Glutamatergic neuron (in vitro differentiated cells): ENCODE measurements around the gene PDE1C. TPM values are rescaled to one million over a fixed set of nuclear protein-coding genes. Genes with fewer than 3 reads are reported as not detected.

Experiments used
- DNase-seq: peaks from one replicate; pipeline ENCODE4 v3.0.0; 2022
- H3K27ac Mint-ChIP-seq: one replicate; pipeline ENCODE4 v1.8.0; 2020; ENCODE audit warnings: mild to moderate bottlenecking, mixed read lengths, inconsistent platforms; ENCODE audit not compliant: unreplicated experiment
- H3K27me3 Mint-ChIP-seq: one replicate; pipeline ENCODE4 v1.8.0; 2020; ENCODE audit warnings: mild to moderate bottlenecking, moderate library complexity, mixed read lengths, inconsistent platforms; ENCODE audit not compliant: unreplicated experiment
- H3K36me3 Mint-ChIP-seq: one replicate; pipeline ENCODE4 v1.8.0; 2020; ENCODE audit warnings: mild to moderate bottlenecking, mixed read lengths, inconsistent platforms; ENCODE audit not compliant: unreplicated experiment
- H3K4me1 Mint-ChIP-seq: one replicate; pipeline ENCODE4 v1.8.0; 2020; ENCODE audit warnings: mild to moderate bottlenecking, low read depth, mixed read lengths, inconsistent platforms; ENCODE audit not compliant: unreplicated experiment
- H3K4me3 Mint-ChIP-seq: one replicate; pipeline ENCODE4 v1.8.0; 2020; ENCODE audit warnings: mild to moderate bottlenecking, mixed read lengths, inconsistent platforms; ENCODE audit not compliant: unreplicated experiment
- H3K9me3 Mint-ChIP-seq: one replicate; pipeline ENCODE4 v1.8.0; 2020; ENCODE audit warnings: mild to moderate bottlenecking, moderate library complexity, mixed read lengths, inconsistent platforms; ENCODE audit not compliant: unreplicated experiment
- CTCF ChIP-seq: fragments of 200-600 bp; sonication (generic); IDR thresholded peaks from one replicate; pipeline ENCODE4 v1.5.0; 2021; ENCODE audit not compliant: partially characterized antibody, unreplicated experiment
- total RNA-seq: library from RNA; stranded (reverse); fragmentation: NEBNext Ultra II Directional; extraction: Animal tissue kit (Norgen Biotek cat#: 25700); gene quantifications from one replicate; pipeline ENCODE4 v1.2.1, GENCODE V29; 2021; ENCODE audit not compliant: unreplicated experiment

The PDE1C gene
- total RNA-seq, 1 donor from 2014 or later = 3.3 TPM

- H3K27me3 Mint-ChIP-seq = no peaks in the 10 kb centered on the region
- H3K9me3 Mint-ChIP-seq = no peaks in the 10 kb centered on the region
- no peak overlapping the region for H3K27ac Mint-ChIP-seq
- no peaks in the 10 kb centered on the region for H3K36me3 Mint-ChIP-seq
- no peak for DNase-seq
- no peak overlapping the region for H3K4me3 Mint-ChIP-seq
- H3K4me1 Mint-ChIP-seq = no peaks in the 10 kb centered on the region
- TF ChIP-seq CTCF = no peak
Measured at GRCh38 chr7:31910191-31910590, 160.0 kb downstream of the PDE1C start.

GRCh38 chr7:31906479-31907171, 163.6 kb downstream of the PDE1C start:
- H3K4me3 Mint-ChIP-seq = no peak overlapping the region
- no peaks in the 10 kb centered on the region for H3K36me3 Mint-ChIP-seq
- no peak overlapping the region for H3K27ac Mint-ChIP-seq
- TF ChIP-seq CTCF = no peak
- H3K9me3 Mint-ChIP-seq = no peaks in the 10 kb centered on the region
- no peaks in the 10 kb centered on the region for H3K4me1 Mint-ChIP-seq
- no peak for DNase-seq
- H3K27me3 Mint-ChIP-seq = no peaks in the 10 kb centered on the region

GRCh38 chr7:31903962-31904361, 166.2 kb downstream of the PDE1C start:
- no peak for DNase-seq
- TF ChIP-seq CTCF = no peak
- H3K4me1 Mint-ChIP-seq = no peaks in the 10 kb centered on the region
- no peaks in the 10 kb centered on the region for H3K36me3 Mint-ChIP-seq
- H3K9me3 Mint-ChIP-seq = no peaks in the 10 kb centered on the region
- no peaks in the 10 kb centered on the region for H3K27me3 Mint-ChIP-seq
- no peak overlapping the region for H3K4me3 Mint-ChIP-seq
- H3K27ac Mint-ChIP-seq = no peak overlapping the region

- no peak overlapping the region for H3K27ac Mint-ChIP-seq
Measured at GRCh38 chr7:31899356-31899927, 170.8 kb downstream of the PDE1C start.

More at GRCh38 chr7:31899356-31899927, 170.8 kb downstream of the PDE1C start:
- peaks cover 5% of the 10 kb centered on the region for H3K36me3 Mint-ChIP-seq
- peaks cover 4% of the 10 kb centered on the region for H3K9me3 Mint-ChIP-seq
- no peak for DNase-seq
- no peak overlapping the region for H3K4me3 Mint-ChIP-seq
- TF ChIP-seq CTCF = no peak
- peaks cover 3% of the 10 kb centered on the region for H3K27me3 Mint-ChIP-seq
- H3K4me1 Mint-ChIP-seq = peaks cover 10% of the 10 kb centered on the region
